GM12878 (cell line): ENCODE measurements around the gene SEMA7A. TPM values are rescaled to one million over a fixed set of nuclear protein-coding genes. Genes with fewer than 3 reads are reported as not detected.

ENCODE experiments used
- CBX5 ChIP-seq: sonication (generic); IDR thresholded peaks from 2 replicates; pipeline ENCODE4 v1.6.1; 2016; ENCODE audit warnings: low read depth, moderate library complexity, mild to moderate bottlenecking, inconsistent platforms
- CREB1 ChIP-seq: IDR thresholded peaks from 2 replicates; pipeline ENCODE4 v1.6.1; 2012; ENCODE audit warnings: low read depth, mild to moderate bottlenecking, inconsistent platforms
- IRF4 ChIP-seq: IDR thresholded peaks from 2 replicates; pipeline ENCODE4 v1.6.1; 2011; ENCODE audit warnings: low read depth, low read length
- JUNB ChIP-seq: IDR thresholded peaks from 2 replicates; pipeline ENCODE4 v1.6.1; 2016; ENCODE audit warnings: antibody characterized with exemption, mild to moderate bottlenecking
- KLF5 ChIP-seq: fragments of 450-650 bp; IDR thresholded peaks from 2 replicates; pipeline ENCODE4 v1.6.1; 2014; ENCODE audit warnings: mild to moderate bottlenecking; ENCODE audit not compliant: partially characterized antibody
- MEF2A ChIP-seq: IDR thresholded peaks from 2 replicates; pipeline ENCODE4 v1.6.1; 2011; ENCODE audit warnings: low read depth, mild to moderate bottlenecking, low read length, moderate library complexity; ENCODE audit not compliant: insufficient read depth
- MYB ChIP-seq: fragments of 150-350 bp; IDR thresholded peaks from 2 replicates; pipeline ENCODE4 v1.6.1; 2014; ENCODE audit warnings: mild to moderate bottlenecking, low read depth, low read length, borderline replicate concordance
- MYC ChIP-seq: IDR thresholded peaks from 2 replicates; pipeline ENCODE4 v1.6.1; 2011; ENCODE audit warnings: mild to moderate bottlenecking, low read length, moderate library complexity, inconsistent platforms; ENCODE audit not compliant: insufficient read depth, insufficient replicate concordance, insufficient read length, severe bottlenecking
- NBN ChIP-seq: fragments of 450-650 bp; IDR thresholded peaks from 2 replicates; pipeline ENCODE4 v1.6.1; 2016
- PAX5 ChIP-seq: IDR thresholded peaks from 2 replicates; pipeline ENCODE4 v1.6.1; 2011; ENCODE audit warnings: low read depth, low read length, borderline replicate concordance
- RUNX3 ChIP-seq: IDR thresholded peaks from 2 replicates; pipeline ENCODE4 v1.6.1; 2012; ENCODE audit warnings: low read length, inconsistent platforms
- SIX5 ChIP-seq: IDR thresholded peaks from 2 replicates; pipeline ENCODE4 v1.6.1; 2011; ENCODE audit warnings: mild to moderate bottlenecking, low read depth, low read length, moderate library complexity; ENCODE audit not compliant: severe bottlenecking
- SMAD1 ChIP-seq: fragments of 450-650 bp; IDR thresholded peaks from 2 replicates; pipeline ENCODE4 v1.6.1; 2018; ENCODE audit warnings: mild to moderate bottlenecking, low read depth; ENCODE audit not compliant: partially characterized antibody
- WRNIP1 ChIP-seq: IDR thresholded peaks from 2 replicates; pipeline ENCODE4 v1.6.1; 2011; ENCODE audit warnings: low read depth, low read length, improper control_type of control experiment, borderline replicate concordance
- ZNF274 ChIP-seq: IDR thresholded peaks from one replicate; pipeline ENCODE4 v1.8.0; 2011; ENCODE audit not compliant: insufficient read length, insufficient read depth
- polyA plus RNA-seq, 11 experiments: library from polyadenylated mRNA; depleted of rRNA in 4 of 11; unstranded in 6 of 11; stranded (reverse) in 5 of 11; fragments of >200 nt; fragmentation: Nextera tagmentation in 4 of 11; fragmentation: Illumina TruSeq in 1 of 11; extraction: Ambion mirVana in 4 of 11; extraction: Trizol in 1 of 11; gene quantifications; 1 replicate in 1 of 11; 2 replicates in 10 of 11; pipeline versions ENCODE4 v1.2.1 to v1.2.3, GENCODE V29; 2011 to 2016; ENCODE audit warnings: inconsistent platforms in 2 of 11, missing spikeins in 2 of 11, low read depth in 1 of 11
- total RNA-seq, 4 experiments: library from RNA; depleted of rRNA in 3 of 4; stranded (reverse); fragments of >200 nt in 3 of 4; fragmentation: Illumina TruSeq in 1 of 4; extraction: Trizol in 1 of 4; gene quantifications; 2 replicates each; pipeline versions ENCODE4 v1.2.1 to v1.2.3, GENCODE V29; 2013 to 2021
- TF ChIP-seq, protein P1 (sequence below): fragments of 450-650 bp; IDR thresholded peaks from 2 replicates; pipeline ENCODE4 v1.6.1; 2014; ENCODE audit warnings: mild to moderate bottlenecking
- TF ChIP-seq, protein P2 (sequence below): IDR thresholded peaks from 2 replicates; pipeline ENCODE4 v1.6.1; 2012; ENCODE audit warnings: low read depth, low read length, improper control_type of control experiment
- TF ChIP-seq, protein P3 (sequence below): fragments of 450-650 bp; IDR thresholded peaks from 2 replicates; pipeline ENCODE4 v1.6.1; 2017; ENCODE audit warnings: mild to moderate bottlenecking, moderate library complexity
- TF ChIP-seq, protein P4 (sequence below): fragments of 450-650 bp; IDR thresholded peaks from 2 replicates; pipeline ENCODE4 v1.6.1; 2018; ENCODE audit warnings: mild to moderate bottlenecking, low read depth, moderate library complexity; ENCODE audit not compliant: partially characterized antibody
- TF ChIP-seq, protein P5 (sequence below): IDR thresholded peaks from 2 replicates; pipeline ENCODE4 v1.6.1; 2012; ENCODE audit warnings: low read depth, low read length, improper control_type of control experiment

The SEMA7A gene
- total and polyA plus RNA-seq, 10 of the 15 experiments (the other 5 are each of a cell fraction or from before 2014, with no cell fraction given): 0.08 to 112 (median 53.5) TPM

DNA sequence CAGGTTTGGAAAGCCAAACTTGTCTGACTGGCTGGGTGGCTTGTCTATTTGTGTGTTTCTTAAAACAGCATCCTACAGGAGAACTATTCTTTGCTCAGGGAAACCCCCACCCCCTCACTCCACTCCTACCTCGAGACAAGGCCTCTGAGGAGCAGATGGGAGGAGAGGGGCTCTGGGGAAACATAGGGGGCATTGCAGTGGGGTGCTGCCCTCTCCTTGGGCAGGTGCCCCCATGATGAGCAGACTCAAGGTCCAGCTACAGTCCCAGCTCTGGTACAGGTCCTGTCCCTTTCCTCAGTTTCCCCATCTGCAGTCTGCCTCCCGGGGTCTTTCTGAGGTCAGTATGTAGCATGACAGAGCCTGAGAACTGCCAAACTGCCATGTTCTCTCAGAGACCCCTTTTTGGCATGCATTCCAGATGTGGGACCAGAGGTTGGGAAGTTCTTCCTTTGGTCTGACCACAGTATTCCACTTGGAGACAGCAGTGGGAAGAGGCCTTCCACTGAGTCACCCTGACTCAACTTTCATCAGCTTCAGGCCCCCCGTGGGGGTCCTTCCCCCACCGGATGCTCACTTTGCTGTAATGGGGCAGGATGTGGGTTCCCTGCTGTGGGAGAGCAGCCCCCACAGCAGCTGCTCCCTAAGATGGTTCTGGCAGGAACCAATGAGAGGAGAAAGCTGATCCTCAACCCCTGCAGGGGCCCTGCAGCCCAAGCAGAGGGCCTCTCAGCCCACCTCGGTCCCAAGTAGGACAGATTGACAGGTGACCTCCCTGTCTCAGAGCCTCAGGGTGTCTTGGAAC is 34.0 kb downstream of the SEMA7A start (continued):
- no peak for TF ChIP-seq WRNIP1
- TF ChIP-seq, protein P1, sequence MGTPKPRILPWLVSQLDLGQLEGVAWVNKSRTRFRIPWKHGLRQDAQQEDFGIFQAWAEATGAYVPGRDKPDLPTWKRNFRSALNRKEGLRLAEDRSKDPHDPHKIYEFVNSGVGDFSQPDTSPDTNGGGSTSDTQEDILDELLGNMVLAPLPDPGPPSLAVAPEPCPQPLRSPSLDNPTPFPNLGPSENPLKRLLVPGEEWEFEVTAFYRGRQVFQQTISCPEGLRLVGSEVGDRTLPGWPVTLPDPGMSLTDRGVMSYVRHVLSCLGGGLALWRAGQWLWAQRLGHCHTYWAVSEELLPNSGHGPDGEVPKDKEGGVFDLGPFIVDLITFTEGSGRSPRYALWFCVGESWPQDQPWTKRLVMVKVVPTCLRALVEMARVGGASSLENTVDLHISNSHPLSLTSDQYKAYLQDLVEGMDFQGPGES: no peak
- peak; percentile 76 for TF ChIP-seq PAX5
- TF ChIP-seq JUNB: peak; percentile 58; the same call in 1 of the 2 replicates
- no peak for TF ChIP-seq RUNX3
- no peak for TF ChIP-seq MYB
- no peak for TF ChIP-seq MYC
- no peak for TF ChIP-seq CREB1
- no peak for TF ChIP-seq CBX5
- TF ChIP-seq, protein P2, sequence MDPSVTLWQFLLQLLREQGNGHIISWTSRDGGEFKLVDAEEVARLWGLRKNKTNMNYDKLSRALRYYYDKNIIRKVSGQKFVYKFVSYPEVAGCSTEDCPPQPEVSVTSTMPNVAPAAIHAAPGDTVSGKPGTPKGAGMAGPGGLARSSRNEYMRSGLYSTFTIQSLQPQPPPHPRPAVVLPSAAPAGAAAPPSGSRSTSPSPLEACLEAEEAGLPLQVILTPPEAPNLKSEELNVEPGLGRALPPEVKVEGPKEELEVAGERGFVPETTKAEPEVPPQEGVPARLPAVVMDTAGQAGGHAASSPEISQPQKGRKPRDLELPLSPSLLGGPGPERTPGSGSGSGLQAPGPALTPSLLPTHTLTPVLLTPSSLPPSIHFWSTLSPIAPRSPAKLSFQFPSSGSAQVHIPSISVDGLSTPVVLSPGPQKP: no peak
- TF ChIP-seq SMAD1: peak; percentile 29
- TF ChIP-seq, protein P3, sequence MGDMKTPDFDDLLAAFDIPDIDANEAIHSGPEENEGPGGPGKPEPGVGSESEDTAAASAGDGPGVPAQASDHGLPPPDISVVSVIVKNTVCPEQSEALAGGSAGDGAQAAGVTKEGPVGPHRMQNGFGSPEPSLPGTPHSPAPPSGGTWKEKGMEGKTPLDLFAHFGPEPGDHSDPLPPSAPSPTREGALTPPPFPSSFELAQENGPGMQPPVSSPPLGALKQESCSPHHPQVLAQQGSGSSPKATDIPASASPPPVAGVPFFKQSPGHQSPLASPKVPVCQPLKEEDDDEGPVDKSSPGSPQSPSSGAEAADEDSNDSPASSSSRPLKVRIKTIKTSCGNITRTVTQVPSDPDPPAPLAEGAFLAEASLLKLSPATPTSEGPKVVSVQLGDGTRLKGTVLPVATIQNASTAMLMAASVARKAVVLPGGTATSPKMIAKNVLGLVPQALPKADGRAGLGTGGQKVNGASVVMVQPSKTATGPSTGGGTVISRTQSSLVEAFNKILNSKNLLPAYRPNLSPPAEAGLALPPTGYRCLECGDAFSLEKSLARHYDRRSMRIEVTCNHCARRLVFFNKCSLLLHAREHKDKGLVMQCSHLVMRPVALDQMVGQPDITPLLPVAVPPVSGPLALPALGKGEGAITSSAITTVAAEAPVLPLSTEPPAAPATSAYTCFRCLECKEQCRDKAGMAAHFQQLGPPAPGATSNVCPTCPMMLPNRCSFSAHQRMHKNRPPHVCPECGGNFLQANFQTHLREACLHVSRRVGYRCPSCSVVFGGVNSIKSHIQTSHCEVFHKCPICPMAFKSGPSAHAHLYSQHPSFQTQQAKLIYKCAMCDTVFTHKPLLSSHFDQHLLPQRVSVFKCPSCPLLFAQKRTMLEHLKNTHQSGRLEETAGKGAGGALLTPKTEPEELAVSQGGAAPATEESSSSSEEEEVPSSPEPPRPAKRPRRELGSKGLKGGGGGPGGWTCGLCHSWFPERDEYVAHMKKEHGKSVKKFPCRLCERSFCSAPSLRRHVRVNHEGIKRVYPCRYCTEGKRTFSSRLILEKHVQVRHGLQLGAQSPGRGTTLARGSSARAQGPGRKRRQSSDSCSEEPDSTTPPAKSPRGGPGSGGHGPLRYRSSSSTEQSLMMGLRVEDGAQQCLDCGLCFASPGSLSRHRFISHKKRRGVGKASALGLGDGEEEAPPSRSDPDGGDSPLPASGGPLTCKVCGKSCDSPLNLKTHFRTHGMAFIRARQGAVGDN: 0 out of 2 replicates have a peak, but pooled peaks have one; percentile 77
- no peak for TF ChIP-seq ZNF274
- peak; percentile 54; the same call in 1 of the 2 replicates for TF ChIP-seq MEF2A
- no peak for TF ChIP-seq KLF5
- TF ChIP-seq NBN: no peak
- TF ChIP-seq IRF4: 0 out of 2 replicates have a peak, but pooled peaks have one; percentile 6
- TF ChIP-seq, protein P4, sequence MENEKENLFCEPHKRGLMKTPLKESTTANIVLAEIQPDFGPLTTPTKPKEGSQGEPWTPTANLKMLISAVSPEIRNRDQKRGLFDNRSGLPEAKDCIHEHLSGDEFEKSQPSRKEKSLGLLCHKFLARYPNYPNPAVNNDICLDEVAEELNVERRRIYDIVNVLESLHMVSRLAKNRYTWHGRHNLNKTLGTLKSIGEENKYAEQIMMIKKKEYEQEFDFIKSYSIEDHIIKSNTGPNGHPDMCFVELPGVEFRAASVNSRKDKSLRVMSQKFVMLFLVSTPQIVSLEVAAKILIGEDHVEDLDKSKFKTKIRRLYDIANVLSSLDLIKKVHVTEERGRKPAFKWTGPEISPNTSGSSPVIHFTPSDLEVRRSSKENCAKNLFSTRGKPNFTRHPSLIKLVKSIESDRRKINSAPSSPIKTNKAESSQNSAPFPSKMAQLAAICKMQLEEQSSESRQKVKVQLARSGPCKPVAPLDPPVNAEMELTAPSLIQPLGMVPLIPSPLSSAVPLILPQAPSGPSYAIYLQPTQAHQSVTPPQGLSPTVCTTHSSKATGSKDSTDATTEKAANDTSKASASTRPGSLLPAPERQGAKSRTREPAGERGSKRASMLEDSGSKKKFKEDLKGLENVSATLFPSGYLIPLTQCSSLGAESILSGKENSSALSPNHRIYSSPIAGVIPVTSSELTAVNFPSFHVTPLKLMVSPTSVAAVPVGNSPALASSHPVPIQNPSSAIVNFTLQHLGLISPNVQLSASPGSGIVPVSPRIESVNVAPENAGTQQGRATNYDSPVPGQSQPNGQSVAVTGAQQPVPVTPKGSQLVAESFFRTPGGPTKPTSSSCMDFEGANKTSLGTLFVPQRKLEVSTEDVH: no peak
- TF ChIP-seq, protein P5, sequence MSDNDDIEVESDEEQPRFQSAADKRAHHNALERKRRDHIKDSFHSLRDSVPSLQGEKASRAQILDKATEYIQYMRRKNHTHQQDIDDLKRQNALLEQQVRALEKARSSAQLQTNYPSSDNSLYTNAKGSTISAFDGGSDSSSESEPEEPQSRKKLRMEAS: no peak
- no peak for TF ChIP-seq SIX5
